HepG2 (cell line): ENCODE results near the gene MFAP1. TPM values are rescaled to one million over a fixed set of nuclear protein-coding genes. Genes with fewer than 3 reads are reported as not detected.
A peak's percentile ranks its signal among the peaks of the same experiment; 100 is the strongest.

ENCODE experiments used
- EP300 ChIP-seq, 3 experiments: sonication (generic) in 1 of 3; formaldehyde crosslinking in 1 of 3; IDR thresholded peaks; 2 replicates each; pipeline versions ENCODE4 v1.5.1 to v1.6.1; 2011 to 2020; ENCODE audit warnings: low read depth in 2 of 3, low read length in 2 of 3, borderline replicate concordance in 1 of 3, improper control_type of control experiment in 1 of 3, mild to moderate bottlenecking in 1 of 3, missing genetic modification reagents in 1 of 3, moderate library complexity in 1 of 3
- SP5 ChIP-seq: IDR thresholded peaks from 2 replicates; pipeline ENCODE4 v1.6.1; 2016; ENCODE audit warnings: low read depth, borderline replicate concordance
- SYNCRIP ChIP-seq: fragments of 200-400 bp; formaldehyde crosslinking; IDR thresholded peaks from 2 replicates; pipeline ENCODE4 v1.6.1; 2018; ENCODE audit warnings: mild to moderate bottlenecking, low read depth, low read length; ENCODE audit not compliant: insufficient read depth
- ZFYVE20 ChIP-seq: sonication (generic); formaldehyde crosslinking; IDR thresholded peaks from 2 replicates; pipeline ENCODE4 v1.8.0; 2023; ENCODE audit warnings: low read depth, mild to moderate bottlenecking, moderate library complexity, missing genetic modification reagents, borderline replicate concordance
- ZNF350 ChIP-seq: sonication (generic); formaldehyde crosslinking; IDR thresholded peaks from 2 replicates; pipeline ENCODE4 v1.4.0; 2020; ENCODE audit warnings: mild to moderate bottlenecking, low read depth, missing genetic modification reagents, borderline replicate concordance
- ZNF546 ChIP-seq: sonication (generic); formaldehyde crosslinking; conservative IDR thresholded peaks from 2 replicates; pipeline ENCODE4 v1.8.1; 2023; ENCODE audit warnings: mild to moderate bottlenecking, missing genetic modification reagents
- ZNF766 ChIP-seq: sonication (generic); formaldehyde crosslinking; IDR thresholded peaks from 2 replicates; pipeline ENCODE4 v1.5.0; 2020; ENCODE audit warnings: missing genetic modification reagents, borderline replicate concordance
- ZSCAN12 ChIP-seq: sonication (generic); formaldehyde crosslinking; IDR thresholded peaks from 2 replicates; pipeline ENCODE4 v1.9.0; 2021; ENCODE audit warnings: mild to moderate bottlenecking, missing genetic modification reagents
- polyA plus RNA-seq, 8 experiments: library from polyadenylated mRNA; depleted of rRNA in 3 of 8; stranded (reverse) in 7 of 8; unstranded in 1 of 8; fragments of >200 nt; fragmentation: Illumina TruSeq in 4 of 8; extraction: Trizol in 4 of 8; gene quantifications; 2 replicates each; pipeline versions ENCODE4 v1.2.1 to v1.2.3, GENCODE V29; 2011 to 2016; ENCODE audit warnings: low read depth in 4 of 8, missing spikeins in 1 of 8, mixed read lengths in 1 of 8; ENCODE audit not compliant: insufficient read depth in 1 of 8
- total RNA-seq, 5 experiments: library from RNA; depleted of rRNA; stranded (reverse); fragments of >200 nt; fragmentation: Illumina TruSeq; extraction: Trizol; gene quantifications; 2 replicates each; pipeline ENCODE4 v1.2.3, GENCODE V29; 2016; ENCODE audit warnings: low read depth in 1 of 5
- TF ChIP-seq, protein P1 (sequence below): sonication (generic); formaldehyde crosslinking; IDR thresholded peaks from 2 replicates; pipeline ENCODE4 v1.4.0; 2020; ENCODE audit warnings: missing genetic modification reagents
- TF ChIP-seq, protein P2 (sequence below): sonication (generic); formaldehyde crosslinking; IDR thresholded peaks from 2 replicates; pipeline ENCODE4 v1.4.0; 2020; ENCODE audit warnings: missing genetic modification reagents, borderline replicate concordance

The MFAP1 gene
- total and polyA plus RNA-seq, 2 of the 13 experiments (the other 11 are each of a cell fraction or from before 2014, with no cell fraction given): 11.8 to 39.5 TPM

DNA sequence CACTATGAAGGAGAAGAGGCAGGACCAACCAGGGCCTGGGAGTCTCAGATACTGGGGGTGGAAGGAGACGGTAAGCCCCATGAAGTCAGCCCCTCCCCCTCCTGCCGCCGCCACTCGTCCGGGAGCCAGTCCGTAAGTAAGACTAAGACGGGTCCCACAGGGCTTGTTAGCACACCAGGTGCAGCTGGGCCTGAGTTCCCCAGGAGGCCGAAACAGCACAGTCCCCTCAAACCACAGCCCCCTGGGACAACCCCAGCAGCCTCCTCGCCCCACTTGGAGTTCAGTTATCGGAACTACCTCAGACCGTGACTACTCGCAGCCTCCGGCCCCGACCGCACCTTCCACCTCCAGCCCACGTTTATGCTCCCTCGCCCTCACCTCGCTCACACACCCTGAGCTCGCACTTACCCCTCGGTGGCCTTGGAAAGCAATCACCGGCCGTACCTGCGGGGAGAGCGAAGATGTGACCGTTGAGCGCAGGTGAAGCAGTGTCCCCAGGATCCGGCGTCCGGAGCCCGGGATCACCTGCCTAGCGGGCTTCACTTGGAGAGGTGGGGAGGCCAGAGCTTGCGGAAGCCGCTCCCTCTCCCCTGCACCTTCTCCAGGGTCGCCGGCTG, 48.3 kb downstream of the MFAP1 start (continued):
- TF ChIP-seq, protein P1, sequence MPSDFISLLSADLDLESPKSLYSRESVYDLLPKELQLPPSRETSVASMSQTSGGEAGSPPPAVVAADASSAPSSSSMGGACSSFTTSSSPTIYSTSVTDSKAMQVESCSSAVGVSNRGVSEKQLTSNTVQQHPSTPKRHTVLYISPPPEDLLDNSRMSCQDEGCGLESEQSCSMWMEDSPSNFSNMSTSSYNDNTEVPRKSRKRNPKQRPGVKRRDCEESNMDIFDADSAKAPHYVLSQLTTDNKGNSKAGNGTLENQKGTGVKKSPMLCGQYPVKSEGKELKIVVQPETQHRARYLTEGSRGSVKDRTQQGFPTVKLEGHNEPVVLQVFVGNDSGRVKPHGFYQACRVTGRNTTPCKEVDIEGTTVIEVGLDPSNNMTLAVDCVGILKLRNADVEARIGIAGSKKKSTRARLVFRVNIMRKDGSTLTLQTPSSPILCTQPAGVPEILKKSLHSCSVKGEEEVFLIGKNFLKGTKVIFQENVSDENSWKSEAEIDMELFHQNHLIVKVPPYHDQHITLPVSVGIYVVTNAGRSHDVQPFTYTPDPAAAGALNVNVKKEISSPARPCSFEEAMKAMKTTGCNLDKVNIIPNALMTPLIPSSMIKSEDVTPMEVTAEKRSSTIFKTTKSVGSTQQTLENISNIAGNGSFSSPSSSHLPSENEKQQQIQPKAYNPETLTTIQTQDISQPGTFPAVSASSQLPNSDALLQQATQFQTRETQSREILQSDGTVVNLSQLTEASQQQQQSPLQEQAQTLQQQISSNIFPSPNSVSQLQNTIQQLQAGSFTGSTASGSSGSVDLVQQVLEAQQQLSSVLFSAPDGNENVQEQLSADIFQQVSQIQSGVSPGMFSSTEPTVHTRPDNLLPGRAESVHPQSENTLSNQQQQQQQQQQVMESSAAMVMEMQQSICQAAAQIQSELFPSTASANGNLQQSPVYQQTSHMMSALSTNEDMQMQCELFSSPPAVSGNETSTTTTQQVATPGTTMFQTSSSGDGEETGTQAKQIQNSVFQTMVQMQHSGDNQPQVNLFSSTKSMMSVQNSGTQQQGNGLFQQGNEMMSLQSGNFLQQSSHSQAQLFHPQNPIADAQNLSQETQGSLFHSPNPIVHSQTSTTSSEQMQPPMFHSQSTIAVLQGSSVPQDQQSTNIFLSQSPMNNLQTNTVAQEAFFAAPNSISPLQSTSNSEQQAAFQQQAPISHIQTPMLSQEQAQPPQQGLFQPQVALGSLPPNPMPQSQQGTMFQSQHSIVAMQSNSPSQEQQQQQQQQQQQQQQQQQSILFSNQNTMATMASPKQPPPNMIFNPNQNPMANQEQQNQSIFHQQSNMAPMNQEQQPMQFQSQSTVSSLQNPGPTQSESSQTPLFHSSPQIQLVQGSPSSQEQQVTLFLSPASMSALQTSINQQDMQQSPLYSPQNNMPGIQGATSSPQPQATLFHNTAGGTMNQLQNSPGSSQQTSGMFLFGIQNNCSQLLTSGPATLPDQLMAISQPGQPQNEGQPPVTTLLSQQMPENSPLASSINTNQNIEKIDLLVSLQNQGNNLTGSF (CRISPR knock-in tag): no peak
- TF ChIP-seq SYNCRIP: no peak
- TF ChIP-seq, protein P2, sequence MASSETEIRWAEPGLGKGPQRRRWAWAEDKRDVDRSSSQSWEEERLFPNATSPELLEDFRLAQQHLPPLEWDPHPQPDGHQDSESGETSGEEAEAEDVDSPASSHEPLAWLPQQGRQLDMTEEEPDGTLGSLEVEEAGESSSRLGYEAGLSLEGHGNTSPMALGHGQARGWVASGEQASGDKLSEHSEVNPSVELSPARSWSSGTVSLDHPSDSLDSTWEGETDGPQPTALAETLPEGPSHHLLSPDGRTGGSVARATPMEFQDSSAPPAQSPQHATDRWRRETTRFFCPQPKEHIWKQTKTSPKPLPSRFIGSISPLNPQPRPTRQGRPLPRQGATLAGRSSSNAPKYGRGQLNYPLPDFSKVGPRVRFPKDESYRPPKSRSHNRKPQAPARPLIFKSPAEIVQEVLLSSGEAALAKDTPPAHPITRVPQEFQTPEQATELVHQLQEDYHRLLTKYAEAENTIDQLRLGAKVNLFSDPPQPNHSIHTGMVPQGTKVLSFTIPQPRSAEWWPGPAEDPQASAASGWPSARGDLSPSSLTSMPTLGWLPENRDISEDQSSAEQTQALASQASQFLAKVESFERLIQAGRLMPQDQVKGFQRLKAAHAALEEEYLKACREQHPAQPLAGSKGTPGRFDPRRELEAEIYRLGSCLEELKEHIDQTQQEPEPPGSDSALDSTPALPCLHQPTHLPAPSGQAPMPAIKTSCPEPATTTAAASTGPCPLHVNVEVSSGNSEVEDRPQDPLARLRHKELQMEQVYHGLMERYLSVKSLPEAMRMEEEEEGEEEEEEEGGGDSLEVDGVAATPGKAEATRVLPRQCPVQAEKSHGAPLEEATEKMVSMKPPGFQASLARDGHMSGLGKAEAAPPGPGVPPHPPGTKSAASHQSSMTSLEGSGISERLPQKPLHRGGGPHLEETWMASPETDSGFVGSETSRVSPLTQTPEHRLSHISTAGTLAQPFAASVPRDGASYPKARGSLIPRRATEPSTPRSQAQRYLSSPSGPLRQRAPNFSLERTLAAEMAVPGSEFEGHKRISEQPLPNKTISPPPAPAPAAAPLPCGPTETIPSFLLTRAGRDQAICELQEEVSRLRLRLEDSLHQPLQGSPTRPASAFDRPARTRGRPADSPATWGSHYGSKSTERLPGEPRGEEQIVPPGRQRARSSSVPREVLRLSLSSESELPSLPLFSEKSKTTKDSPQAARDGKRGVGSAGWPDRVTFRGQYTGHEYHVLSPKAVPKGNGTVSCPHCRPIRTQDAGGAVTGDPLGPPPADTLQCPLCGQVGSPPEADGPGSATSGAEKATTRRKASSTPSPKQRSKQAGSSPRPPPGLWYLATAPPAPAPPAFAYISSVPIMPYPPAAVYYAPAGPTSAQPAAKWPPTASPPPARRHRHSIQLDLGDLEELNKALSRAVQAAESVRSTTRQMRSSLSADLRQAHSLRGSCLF: no peak
- TF ChIP-seq EP300 (IDR thresholded peaks at IDR 0.05; ENCODE audit: low read depth in 2 of 2, low read length in 2 of 2): no peak
- peak; percentile 34; the same call in 1 of the 2 replicates for TF ChIP-seq EP300 (CRISPR knock-in tag; IDR thresholded peaks at IDR 0.05; ENCODE audit: borderline replicate concordance)
- no peak for TF ChIP-seq ZNF766
- TF ChIP-seq ZFYVE20: 0 out of 2 replicates have a peak, but pooled peaks have one; percentile 46
- peak; percentile 61; the same call in 1 of the 2 replicates for TF ChIP-seq ZNF546
- no peak for TF ChIP-seq ZSCAN12 (CRISPR knock-in tag)
- TF ChIP-seq ZNF350 (CRISPR knock-in tag): no peak
- 0 out of 2 replicates have a peak, but pooled peaks have one; percentile 8 for TF ChIP-seq SP5 (CRISPR knock-in tag)
